Nephron progenitor cell (in vitro differentiated cells): ENCODE measurements around the gene REPIN1.
A peak's percentile ranks its signal among the peaks of the same experiment; 100 is the strongest.

Source experiments
- DNase-seq: peaks from one replicate; pipeline ENCODE4 v3.0.0; 2021
- H3K27ac Mint-ChIP-seq: 2 replicates; pipeline ENCODE4 v1.8.0; 2021; ENCODE audit warnings: mild to moderate bottlenecking, moderate library complexity, mixed read lengths
- H3K27me3 Mint-ChIP-seq: 2 replicates; pipeline ENCODE4 v1.8.0; 2021; ENCODE audit warnings: mild to moderate bottlenecking, low read depth, mixed read lengths; ENCODE audit not compliant: poor library complexity
- H3K36me3 Mint-ChIP-seq: 2 replicates; pipeline ENCODE4 v1.8.0; 2021; ENCODE audit warnings: low read depth, mixed read lengths
- H3K4me1 Mint-ChIP-seq: 2 replicates; pipeline ENCODE4 v1.8.0; 2021; ENCODE audit warnings: mixed read lengths
- H3K4me3 Mint-ChIP-seq: 2 replicates; pipeline ENCODE4 v1.8.0; 2021; ENCODE audit warnings: mild to moderate bottlenecking, moderate library complexity, mixed read lengths
- H3K9me3 Mint-ChIP-seq: 2 replicates; pipeline ENCODE4 v1.8.0; 2021; ENCODE audit warnings: mild to moderate bottlenecking, moderate library complexity, mixed read lengths
- CTCF ChIP-seq: fragments of 200-600 bp; sonication (generic); IDR thresholded peaks from 2 replicates; pipeline ENCODE4 v1.5.0; 2021; ENCODE audit warnings: antibody characterized with exemption

The REPIN1 gene

GRCh38 chr7:150415161-150416153, 46.8 kb downstream of the REPIN1 start:
- no peaks in the 10 kb centered on the region for H3K36me3 Mint-ChIP-seq
- DNase-seq, result no peak
- H3K4me1 Mint-ChIP-seq, result peaks cover 58% of the 10 kb centered on the region
- peaks cover 22% of the 10 kb centered on the region for H3K27me3 Mint-ChIP-seq
- peak overlapping the region; percentile 21 for H3K27ac Mint-ChIP-seq
- no peak overlapping the region for H3K4me3 Mint-ChIP-seq
- no peak for TF ChIP-seq CTCF
- no peaks in the 10 kb centered on the region for H3K9me3 Mint-ChIP-seq

GRCh38 chr7:150417239-150417638, 48.6 kb downstream of the REPIN1 start:
- DNase-seq, result no peak
- no peaks in the 10 kb centered on the region for H3K36me3 Mint-ChIP-seq
- H3K4me3 Mint-ChIP-seq, result no peak overlapping the region
- peaks cover 25% of the 10 kb centered on the region for H3K27me3 Mint-ChIP-seq
- peaks cover 48% of the 10 kb centered on the region for H3K4me1 Mint-ChIP-seq
- no peak overlapping the region for H3K27ac Mint-ChIP-seq
- TF ChIP-seq CTCF, result no peak
- no peaks in the 10 kb centered on the region for H3K9me3 Mint-ChIP-seq

GRCh38 chr7:150417863-150418262, 49.2 kb downstream of the REPIN1 start:
- no peak for TF ChIP-seq CTCF
- Mint-ChIP-seq H3K9me3 (no peaks in the 10 kb centered on the region), H3K27me3 (peaks cover 24% of the 10 kb centered on the region), H3K4me1 (peaks cover 41% of the 10 kb centered on the region), H3K4me3 (no peak overlapping the region), H3K27ac (no peak overlapping the region), H3K36me3 (no peaks in the 10 kb centered on the region)
- DNase-seq, result no peak

GRCh38 chr7:150420242-150420641, 51.6 kb downstream of the REPIN1 start:
- H3K4me3 Mint-ChIP-seq, result no peak overlapping the region
- no peaks in the 10 kb centered on the region for H3K36me3 Mint-ChIP-seq
- no peaks in the 10 kb centered on the region for H3K9me3 Mint-ChIP-seq
- H3K27ac Mint-ChIP-seq, result no peak overlapping the region
- peaks cover 17% of the 10 kb centered on the region for H3K27me3 Mint-ChIP-seq
- H3K4me1 Mint-ChIP-seq, result peaks cover 24% of the 10 kb centered on the region
- DNase-seq, result no peak
- no peak for TF ChIP-seq CTCF

GRCh38 chr7:150420987-150421674, 52.5 kb downstream of the REPIN1 start:
- H3K36me3 Mint-ChIP-seq, result no peaks in the 10 kb centered on the region
- H3K27me3 Mint-ChIP-seq, result peaks cover 15% of the 10 kb centered on the region
- no peaks in the 10 kb centered on the region for H3K9me3 Mint-ChIP-seq
- no peak overlapping the region for H3K4me3 Mint-ChIP-seq
- peaks cover 15% of the 10 kb centered on the region for H3K4me1 Mint-ChIP-seq
- H3K27ac Mint-ChIP-seq, result no peak overlapping the region
- TF ChIP-seq CTCF, result peak; percentile 89
- peak; percentile 87 for DNase-seq
